DND-41 (cell line): ENCODE data around the gene AHSA1.

Experiments
- ATAC-seq: fragments of 200-7000 bp; cut with Tn5 transposase; 3 replicates; pipeline ENCODE4 v1.9.1; 2021; ENCODE audit warnings: low read depth; ENCODE audit not compliant: insufficient read depth
- DNase-seq: peaks from one replicate; pipeline ENCODE4 v3.0.0-alpha.2; 2020
- H2AFZ ChIP-seq: 2 replicates; pipeline ENCODE4 v1.6.0; 2012; ENCODE audit warnings: low read depth, low read length
- H3K27ac ChIP-seq: 2 replicates; pipeline ENCODE4 v1.5.1; 2012; ENCODE audit warnings: low read length, inconsistent platforms
- H3K27me3 ChIP-seq: fragments of 200-600 bp; sonication (generic); 2 replicates; pipeline ENCODE4 v1.6.0; 2012; ENCODE audit warnings: low read length, mild to moderate bottlenecking, inconsistent platforms; ENCODE audit not compliant: insufficient read depth, poor library complexity
- H3K36me3 ChIP-seq: 2 replicates; pipeline ENCODE4 v1.5.1; 2012; ENCODE audit warnings: low read length, inconsistent platforms; ENCODE audit not compliant: insufficient read depth
- H3K4me1 ChIP-seq: 2 replicates; pipeline ENCODE4 v1.5.1; 2012; ENCODE audit warnings: mild to moderate bottlenecking, low read length; ENCODE audit not compliant: insufficient read depth
- H3K4me2 ChIP-seq: 2 replicates; pipeline ENCODE4 v1.6.0; 2012; ENCODE audit warnings: mild to moderate bottlenecking, moderate library complexity, low read length, inconsistent platforms; ENCODE audit not compliant: insufficient read depth
- H3K4me3 ChIP-seq, 2 experiments: fragments of 200-600 bp in 1 of 2; shearing (Covaris generic) in 1 of 2; 2 replicates each; pipeline ENCODE4 v1.5.1; 2012 to 2016; ENCODE audit warnings: inconsistent platforms in 2 of 2, low read length in 2 of 2, mild to moderate bottlenecking in 2 of 2, low read depth in 1 of 2, moderate library complexity in 1 of 2
- H3K79me2 ChIP-seq: 2 replicates; pipeline ENCODE4 v1.6.0; 2012; ENCODE audit warnings: low read length, inconsistent platforms; ENCODE audit not compliant: insufficient read depth
- H3K9ac ChIP-seq: 2 replicates; pipeline ENCODE4 v1.6.0; 2012; ENCODE audit warnings: low read depth, mild to moderate bottlenecking, inconsistent platforms, low read length, moderate library complexity
- H3K9me3 ChIP-seq: 2 replicates; pipeline ENCODE4 v1.5.1; 2012; ENCODE audit warnings: low read length, moderate library complexity, mild to moderate bottlenecking, inconsistent platforms; ENCODE audit not compliant: insufficient read depth, severe bottlenecking
- H4K20me1 ChIP-seq: 2 replicates; pipeline ENCODE4 v1.6.0; 2012; ENCODE audit warnings: low read length; ENCODE audit not compliant: insufficient read depth
- CTCF ChIP-seq: IDR thresholded peaks from 2 replicates; pipeline ENCODE4 v1.5.1; 2012; ENCODE audit warnings: borderline replicate concordance, low read length, moderate library complexity, mild to moderate bottlenecking; ENCODE audit not compliant: poor library complexity, severe bottlenecking; ENCODE audit errors: extremely low read depth
- EZH2 ChIP-seq: IDR thresholded peaks from 3 replicates; pipeline ENCODE4 v1.6.1; 2012; ENCODE audit warnings: borderline replicate concordance, low read depth, mild to moderate bottlenecking, moderate library complexity, low read length, inconsistent platforms; ENCODE audit not compliant: severe bottlenecking

The AHSA1 gene

DNA sequence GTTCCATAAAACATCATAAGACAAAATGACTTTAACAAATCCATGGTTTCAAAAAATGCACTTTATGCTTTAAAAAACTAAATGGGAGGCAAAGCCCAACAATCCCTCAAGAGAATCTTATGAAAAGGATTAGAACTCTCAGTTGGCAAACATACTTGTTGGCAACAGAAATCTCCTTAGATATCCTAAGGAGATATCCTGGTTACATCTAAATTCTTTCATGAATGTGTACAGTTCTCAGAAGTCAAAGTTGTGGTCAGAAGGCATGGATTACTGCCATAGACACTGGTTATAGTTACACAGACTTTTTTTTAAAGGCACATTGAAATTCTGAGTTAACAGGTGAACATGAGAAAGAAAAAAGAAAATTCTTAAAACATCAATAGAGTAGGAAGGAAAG, 58.2 kb downstream of the AHSA1 start:
- Histone ChIP-seq H3K36me3 (peaks cover 60% of the 10 kb centered on the region), H3K9me3 (no peaks in the 10 kb centered on the region), H3K4me3 (no peak overlapping the region), H3K9ac (no peak overlapping the region), H3K4me2 (no peak overlapping the region), H3K27me3 (no peaks in the 10 kb centered on the region), H4K20me1 (no peaks in the 10 kb centered on the region), H3K4me1 (no peaks in the 10 kb centered on the region), H2AFZ (no peak overlapping the region), H3K79me2 (no peaks in the 10 kb centered on the region), H3K27ac (no peak overlapping the region)
- no peak for DNase-seq
- TF ChIP-seq CTCF (no peak), EZH2 (no peak)
- no peak for ATAC-seq
